ENCODE measurements around the gene FGF21.

- TF ChIP-seq POLR2A (IDR thresholded peaks at IDR 0.05; ENCODE audit: low read depth, low read length) (no peak), POLR2AphosphoS5 (IDR thresholded peaks at IDR 0.05; ENCODE audit: low read depth, low read length) (no peak), TAF1 (IDR thresholded peaks at IDR 0.05; ENCODE audit: borderline replicate concordance, low read depth, low read length) (no peak)
Observed at GRCh38 chr19:48708471-48708870, 46.9 kb upstream of the FGF21 start.

All from GM12892 (cell line).